IgD-negative memory B cell (primary cell): Measurements from ENCODE around the gene APOL3. TPM values are rescaled to one million over a fixed set of nuclear protein-coding genes. Genes with fewer than 3 reads are reported as not detected.
"Not testable (repeated sequence)": the region's sequence is repeated elsewhere in the genome, so short reads cannot be mapped to it uniquely, and the experiment has no call there.

ENCODE experiments used
- H3K27ac Mint-ChIP-seq, 3 donors: one replicate each; pipeline ENCODE4 v1.8.0; 2020 to 2022; ENCODE audit warnings: mild to moderate bottlenecking in 3 of 3, mixed read lengths in 3 of 3, moderate library complexity in 1 of 3
- H3K27me3 Mint-ChIP-seq: one replicate; pipeline ENCODE4 v1.8.0; 2021; ENCODE audit warnings: mixed read lengths
- H3K36me3 Mint-ChIP-seq: one replicate; pipeline ENCODE4 v1.8.0; 2020; ENCODE audit warnings: mild to moderate bottlenecking, mixed read lengths
- H3K4me1 Mint-ChIP-seq, 3 donors: one replicate each; pipeline ENCODE4 v1.8.0; 2020 to 2022; ENCODE audit warnings: mixed read lengths in 3 of 3, mild to moderate bottlenecking in 1 of 3
- H3K4me3 Mint-ChIP-seq, 4 donors: one replicate each; pipeline ENCODE4 v1.8.0; 2020 to 2022; ENCODE audit warnings: mild to moderate bottlenecking in 4 of 4, mixed read lengths in 4 of 4, moderate library complexity in 3 of 4
- H3K9me3 Mint-ChIP-seq, 3 donors: one replicate each; pipeline ENCODE4 v1.8.0; 2020 to 2021; ENCODE audit warnings: mixed read lengths in 3 of 3, mild to moderate bottlenecking in 1 of 3
- polyA plus RNA-seq: library from polyadenylated mRNA; unstranded; fragments of 300-500 nt; fragmentation: Illumina TruSeq; gene quantifications from one replicate; pipeline ENCODE4 v1.2.3, GENCODE V29; 2021

APOL3 gene
- polyA plus RNA-seq, 1 donor from 2014 or later: 52.0 TPM

- Mint-ChIP-seq H3K27me3 (peaks cover 1% of the 10 kb centered on the region), H3K4me3 (peak overlapping the region in 1 of 4 donors; percentile 66), H3K4me1 (peaks cover 0 to 2% (median 2%) of the 10 kb centered on the region in 3 donors), H3K9me3 (no peaks in the 10 kb centered on the region), H3K27ac (peak overlapping the region in 1 of 3 donors; percentile 39), H3K36me3 (peaks cover 6% of the 10 kb centered on the region)
Measured at GRCh38 chr22:36143956-36144355, 16.6 kb downstream of the APOL3 start.

- Mint-ChIP-seq H3K27me3 (peaks cover 1% of the 10 kb centered on the region), H3K4me1 (peaks cover 0 to 2% (median 2%) of the 10 kb centered on the region in 3 donors), H3K9me3 (no peaks in the 10 kb centered on the region), H3K4me3 (no peak overlapping the region), H3K27ac (peak overlapping the region in 2 of 3 donors; percentile 39 to 87), H3K36me3 (peaks cover 6% of the 10 kb centered on the region)
Measured at GRCh38 chr22:36143066-36143815, 17.3 kb downstream of the APOL3 start.

GRCh38 chr22:36141481-36141880 lies 19.1 kb downstream of the APOL3 start:
- Mint-ChIP-seq H3K36me3 (peaks cover 3% of the 10 kb centered on the region), H3K27ac (no peak overlapping the region), H3K4me1 (no peaks in the 10 kb centered on the region), H3K27me3 (peaks cover 1% of the 10 kb centered on the region), H3K4me3 (no peak overlapping the region), H3K9me3 (no peaks in the 10 kb centered on the region)

- H3K4me3 Mint-ChIP-seq, H3K36me3 Mint-ChIP-seq, H3K27ac Mint-ChIP-seq, H3K4me1 Mint-ChIP-seq, H3K27me3 Mint-ChIP-seq, H3K9me3 Mint-ChIP-seq: not testable (repeated sequence)
Measured at GRCh38 chr22:36138709-36139108, 21.8 kb downstream of the APOL3 start.

GRCh38 chr22:36136988-36137387 lies 23.6 kb downstream of the APOL3 start:
- H3K9me3 Mint-ChIP-seq: no peaks in the 10 kb centered on the region
- no peaks in the 10 kb centered on the region for H3K4me1 Mint-ChIP-seq
- peaks cover 1% of the 10 kb centered on the region for H3K27me3 Mint-ChIP-seq
- peak overlapping the region in 1 of 3 donors; percentile 25 for H3K27ac Mint-ChIP-seq
- peaks cover 2% of the 10 kb centered on the region for H3K36me3 Mint-ChIP-seq
- no peak overlapping the region for H3K4me3 Mint-ChIP-seq

GRCh38 chr22:36136475-36136874 lies 24.1 kb downstream of the APOL3 start:
- Mint-ChIP-seq H3K27me3 (peaks cover 1% of the 10 kb centered on the region), H3K4me3 (no peak overlapping the region), H3K36me3 (peaks cover 2% of the 10 kb centered on the region), H3K4me1 (no peaks in the 10 kb centered on the region), H3K9me3 (no peaks in the 10 kb centered on the region), H3K27ac (no peak overlapping the region)

- H3K9me3 Mint-ChIP-seq: no peaks in the 10 kb centered on the region
- H3K27ac Mint-ChIP-seq: peak overlapping the region in 1 of 3 donors; percentile 51
- H3K4me1 Mint-ChIP-seq: no peaks in the 10 kb centered on the region
- peaks cover 2% of the 10 kb centered on the region for H3K36me3 Mint-ChIP-seq
- peaks cover 5% of the 10 kb centered on the region for H3K27me3 Mint-ChIP-seq
- no peak overlapping the region for H3K4me3 Mint-ChIP-seq
Measured at GRCh38 chr22:36135306-36135980, 25.1 kb downstream of the APOL3 start.

GRCh38 chr22:36134182-36134581 lies 26.4 kb downstream of the APOL3 start:
- peaks cover 2% of the 10 kb centered on the region for H3K36me3 Mint-ChIP-seq
- no peak overlapping the region for H3K27ac Mint-ChIP-seq

GRCh38 chr22:36131907-36132306 lies 28.6 kb downstream of the APOL3 start:
- H3K4me3 Mint-ChIP-seq: no peak overlapping the region
- H3K9me3 Mint-ChIP-seq: no peaks in the 10 kb centered on the region
- no peak overlapping the region for H3K27ac Mint-ChIP-seq
- H3K4me1 Mint-ChIP-seq: no peaks in the 10 kb centered on the region
- peaks cover 13% of the 10 kb centered on the region for H3K27me3 Mint-ChIP-seq
- peaks cover 2% of the 10 kb centered on the region for H3K36me3 Mint-ChIP-seq

More at GRCh38 chr22:36134182-36134581, 26.4 kb downstream of the APOL3 start:
- peaks cover 11% of the 10 kb centered on the region for H3K27me3 Mint-ChIP-seq
- no peak overlapping the region for H3K4me3 Mint-ChIP-seq
- H3K4me1 Mint-ChIP-seq: no peaks in the 10 kb centered on the region
- no peaks in the 10 kb centered on the region for H3K9me3 Mint-ChIP-seq

- Mint-ChIP-seq H3K36me3 (peaks cover 2% of the 10 kb centered on the region), H3K27me3 (peaks cover 13% of the 10 kb centered on the region), H3K4me1 (no peaks in the 10 kb centered on the region), H3K9me3 (no peaks in the 10 kb centered on the region), H3K4me3 (peak overlapping the region in 1 of 4 donors; percentile 66), H3K27ac (no peak overlapping the region)
Measured at GRCh38 chr22:36129486-36130388, 30.8 kb downstream of the APOL3 start.

GRCh38 chr22:36129071-36129470 lies 31.5 kb downstream of the APOL3 start:
- peaks cover under 1 to 3% (median 2%) of the 10 kb centered on the region in 3 donors for H3K4me1 Mint-ChIP-seq
- no peak overlapping the region for H3K27ac Mint-ChIP-seq

GRCh38 chr22:36125994-36126531 lies 34.5 kb downstream of the APOL3 start:
- Mint-ChIP-seq H3K9me3 (no peaks in the 10 kb centered on the region), H3K4me1 (peaks cover 4 to 6% (median 6%) of the 10 kb centered on the region in 3 donors), H3K27ac (no peak overlapping the region), H3K36me3 (no peaks in the 10 kb centered on the region), H3K27me3 (peaks cover 13% of the 10 kb centered on the region), H3K4me3 (no peak overlapping the region)

More at GRCh38 chr22:36129071-36129470, 31.5 kb downstream of the APOL3 start:
- Mint-ChIP-seq H3K27me3 (peaks cover 13% of the 10 kb centered on the region), H3K36me3 (peaks cover 2% of the 10 kb centered on the region), H3K4me3 (no peak overlapping the region), H3K9me3 (no peaks in the 10 kb centered on the region)

GRCh38 chr22:36125434-36125833 lies 35.1 kb downstream of the APOL3 start:
- H3K27me3 Mint-ChIP-seq: peaks cover 8% of the 10 kb centered on the region
- H3K4me3 Mint-ChIP-seq: no peak overlapping the region
- H3K4me1 Mint-ChIP-seq: peaks cover 4 to 6% (median 6%) of the 10 kb centered on the region in 3 donors
- H3K36me3 Mint-ChIP-seq: no peaks in the 10 kb centered on the region
- no peaks in the 10 kb centered on the region for H3K9me3 Mint-ChIP-seq
- H3K27ac Mint-ChIP-seq: no peak overlapping the region

GRCh38 chr22:36124666-36125065 lies 35.9 kb downstream of the APOL3 start:
- no peaks in the 10 kb centered on the region for H3K36me3 Mint-ChIP-seq
- H3K27ac Mint-ChIP-seq: peak overlapping the region in 1 of 3 donors; percentile 45
- peak overlapping the region in 1 of 4 donors; percentile 95 for H3K4me3 Mint-ChIP-seq
- H3K9me3 Mint-ChIP-seq: no peaks in the 10 kb centered on the region
- peaks cover 7% of the 10 kb centered on the region for H3K27me3 Mint-ChIP-seq
- peaks cover 4 to 6% (median 6%) of the 10 kb centered on the region in 3 donors for H3K4me1 Mint-ChIP-seq
